Measurements from ENCODE around the gene MAG. TPM values are rescaled to one million over a fixed set of nuclear protein-coding genes. Genes with fewer than 3 reads are reported as not detected.

The MAG gene
- total and polyA plus RNA-seq, 2 of the 13 experiments (the other 11 are each of a cell fraction or from before 2014, with no cell fraction given) = 0.20 to 1.3 TPM

- intact Hi-C loops (cut with micrococcal nuclease; ENCODE audit: unreplicated experiment) = no loop called here
- POLR2A ChIA-PET = interaction anchor here (1.1 kb wide), 1 partner anchor 30 kb away, joined by 3 read pairs; no protein-coding TSS in a partner anchor
- Histone ChIP-seq H4K20me1 (ENCODE audit: insufficient read depth, low read length) (no peaks in the 10 kb centered on the region), H3K9ac (ENCODE audit: insufficient read depth, low read depth, low read length) (no peak overlapping the region), H3K4me2 (ENCODE audit: low read depth, low read length) (no peak overlapping the region), H3K4me3 (replicated peaks in 1 of 3; ENCODE audit: insufficient read depth in 1 of 3, low read depth in 2 of 3, low read length in 3 of 3) (no peak overlapping the region), H3K27me3 (ENCODE audit: control insufficient read depth in 1 of 2, insufficient read depth in 2 of 2, low read length in 2 of 2) (no peaks in the 10 kb centered on the region), H3K27ac (ENCODE audit: extremely low read length, insufficient read depth, low read length) (no peak overlapping the region), H2AFZ (ENCODE audit: low read length) (no peak overlapping the region), H3K9me3 (ENCODE audit: low read length) (no peaks in the 10 kb centered on the region), H3K36me3 (replicated peaks in 1 of 2; ENCODE audit: control insufficient read depth in 1 of 2, insufficient read depth in 2 of 2, low read length in 2 of 2) (no peaks in the 10 kb centered on the region), H3K79me2 (ENCODE audit: insufficient read depth, low read length) (no peaks in the 10 kb centered on the region), H3K4me1 (ENCODE audit: insufficient read depth, low read length) (peaks cover 99% of the 10 kb centered on the region)
- CTCF ChIA-PET (ENCODE audit: low intra/inter-chr PET ratio, low total read pairs) = no interaction called here
- BruUV-seq (replicated peaks) = no TSS peak
- in situ Hi-C loops (cut with HindIII; ENCODE audit: extremely low pct_ligation_motif_present, low pct_unique_long_range_greater_than_20kb) = no loop called here
- TF ChIP-seq ZNF770 (CRISPR knock-in tag; IDR thresholded peaks at IDR 0.05) (0 out of 2 replicates have a peak, but pooled peaks have one; percentile 51), ZNF121 (CRISPR knock-in tag; IDR thresholded peaks at IDR 0.05) (peak; percentile 60), GTF3A (CRISPR knock-in tag; conservative IDR thresholded peaks at IDR 0.05) (no peak), ZNF44 (CRISPR knock-in tag; IDR thresholded peaks at IDR 0.05) (no peak), ZSCAN29 (CRISPR knock-in tag; conservative IDR thresholded peaks at IDR 0.05) (no peak), IRF2 (CRISPR knock-in tag; IDR thresholded peaks at IDR 0.05) (no peak), ZGPAT (CRISPR knock-in tag; IDR thresholded peaks at IDR 0.05) (no peak)
- DNase-seq (ENCODE audit: low spot score) (no peak), FAIRE-seq (no peak), ATAC-seq (peak; percentile 16)
- 89% methylated on average over 9 of the region's 10 CpGs for WGBS (ENCODE audit: low lambda C conversion rate)
Observed at GRCh38 chr19:35310811-35311465, 19.0 kb downstream of the MAG start.
